ENCODE measurements around the gene COMMD6. TPM values are rescaled to one million over a fixed set of nuclear protein-coding genes. Genes with fewer than 3 reads are reported as not detected.

COMMD6 gene
- total and polyA plus RNA-seq, 2 of the 13 experiments (the other 11 are each of a cell fraction or from before 2014, with no cell fraction given), result 97.0 to 164 TPM

DNA sequence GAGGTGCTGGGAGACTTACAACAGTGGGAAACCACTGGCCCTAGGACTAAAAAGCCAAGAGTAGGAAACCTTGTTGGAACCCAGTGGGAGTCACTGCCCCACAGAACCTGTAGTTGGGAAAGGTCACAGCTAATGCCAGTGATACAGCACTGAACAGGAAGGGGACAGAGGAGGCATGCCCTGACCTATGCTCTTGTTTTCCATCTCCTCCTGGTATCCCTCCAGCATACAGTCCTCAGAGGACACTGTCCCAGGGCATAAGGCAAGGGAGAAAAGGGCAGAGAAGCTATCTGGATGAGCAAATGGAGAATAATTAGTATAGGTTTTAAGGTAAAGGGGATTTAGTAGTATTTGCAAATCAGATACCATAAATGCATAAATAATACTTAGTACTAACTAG is 44.5 kb downstream of the COMMD6 start (continued):
- TF ChIP-seq, protein P1, sequence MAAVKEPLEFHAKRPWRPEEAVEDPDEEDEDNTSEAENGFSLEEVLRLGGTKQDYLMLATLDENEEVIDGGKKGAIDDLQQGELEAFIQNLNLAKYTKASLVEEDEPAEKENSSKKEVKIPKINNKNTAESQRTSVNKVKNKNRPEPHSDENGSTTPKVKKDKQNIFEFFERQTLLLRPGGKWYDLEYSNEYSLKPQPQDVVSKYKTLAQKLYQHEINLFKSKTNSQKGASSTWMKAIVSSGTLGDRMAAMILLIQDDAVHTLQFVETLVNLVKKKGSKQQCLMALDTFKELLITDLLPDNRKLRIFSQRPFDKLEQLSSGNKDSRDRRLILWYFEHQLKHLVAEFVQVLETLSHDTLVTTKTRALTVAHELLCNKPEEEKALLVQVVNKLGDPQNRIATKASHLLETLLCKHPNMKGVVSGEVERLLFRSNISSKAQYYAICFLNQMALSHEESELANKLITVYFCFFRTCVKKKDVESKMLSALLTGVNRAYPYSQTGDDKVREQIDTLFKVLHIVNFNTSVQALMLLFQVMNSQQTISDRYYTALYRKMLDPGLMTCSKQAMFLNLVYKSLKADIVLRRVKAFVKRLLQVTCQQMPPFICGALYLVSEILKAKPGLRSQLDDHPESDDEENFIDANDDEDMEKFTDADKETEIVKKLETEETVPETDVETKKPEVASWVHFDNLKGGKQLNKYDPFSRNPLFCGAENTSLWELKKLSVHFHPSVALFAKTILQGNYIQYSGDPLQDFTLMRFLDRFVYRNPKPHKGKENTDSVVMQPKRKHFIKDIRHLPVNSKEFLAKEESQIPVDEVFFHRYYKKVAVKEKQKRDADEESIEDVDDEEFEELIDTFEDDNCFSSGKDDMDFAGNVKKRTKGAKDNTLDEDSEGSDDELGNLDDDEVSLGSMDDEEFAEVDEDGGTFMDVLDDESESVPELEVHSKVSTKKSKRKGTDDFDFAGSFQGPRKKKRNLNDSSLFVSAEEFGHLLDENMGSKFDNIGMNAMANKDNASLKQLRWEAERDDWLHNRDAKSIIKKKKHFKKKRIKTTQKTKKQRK (IDR thresholded peaks at IDR 0.05; ENCODE audit: low read length), result no peak
- TF ChIP-seq CHD4 (IDR thresholded peaks at IDR 0.05; ENCODE audit: borderline replicate concordance, low read length), result no peak
- TF ChIP-seq ZFYVE20 (CRISPR knock-in tag; IDR thresholded peaks at IDR 0.05; ENCODE audit: borderline replicate concordance, low read depth), result no peak
- TF ChIP-seq, protein P2, sequence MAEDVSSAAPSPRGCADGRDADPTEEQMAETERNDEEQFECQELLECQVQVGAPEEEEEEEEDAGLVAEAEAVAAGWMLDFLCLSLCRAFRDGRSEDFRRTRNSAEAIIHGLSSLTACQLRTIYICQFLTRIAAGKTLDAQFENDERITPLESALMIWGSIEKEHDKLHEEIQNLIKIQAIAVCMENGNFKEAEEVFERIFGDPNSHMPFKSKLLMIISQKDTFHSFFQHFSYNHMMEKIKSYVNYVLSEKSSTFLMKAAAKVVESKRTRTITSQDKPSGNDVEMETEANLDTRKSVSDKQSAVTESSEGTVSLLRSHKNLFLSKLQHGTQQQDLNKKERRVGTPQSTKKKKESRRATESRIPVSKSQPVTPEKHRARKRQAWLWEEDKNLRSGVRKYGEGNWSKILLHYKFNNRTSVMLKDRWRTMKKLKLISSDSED (CRISPR knock-in tag; IDR thresholded peaks at IDR 0.05), result no peak
- no peak for TF ChIP-seq MLLT10 (CRISPR knock-in tag; IDR thresholded peaks at IDR 0.05)
- no peak for TF ChIP-seq ZSCAN25 (CRISPR knock-in tag; IDR thresholded peaks at IDR 0.05)
- TF ChIP-seq JARID2 (CRISPR knock-in tag; IDR thresholded peaks at IDR 0.05; ENCODE audit: insufficient replicate concordance), result no peak
- TF ChIP-seq, protein P3, sequence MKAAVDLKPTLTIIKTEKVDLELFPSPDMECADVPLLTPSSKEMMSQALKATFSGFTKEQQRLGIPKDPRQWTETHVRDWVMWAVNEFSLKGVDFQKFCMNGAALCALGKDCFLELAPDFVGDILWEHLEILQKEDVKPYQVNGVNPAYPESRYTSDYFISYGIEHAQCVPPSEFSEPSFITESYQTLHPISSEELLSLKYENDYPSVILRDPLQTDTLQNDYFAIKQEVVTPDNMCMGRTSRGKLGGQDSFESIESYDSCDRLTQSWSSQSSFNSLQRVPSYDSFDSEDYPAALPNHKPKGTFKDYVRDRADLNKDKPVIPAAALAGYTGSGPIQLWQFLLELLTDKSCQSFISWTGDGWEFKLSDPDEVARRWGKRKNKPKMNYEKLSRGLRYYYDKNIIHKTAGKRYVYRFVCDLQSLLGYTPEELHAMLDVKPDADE (CRISPR knock-in tag; IDR thresholded peaks at IDR 0.05), result no peak
- no peak for TF ChIP-seq ZNF549 (CRISPR knock-in tag; IDR thresholded peaks at IDR 0.05)
- TF ChIP-seq CEBPG (CRISPR knock-in tag; IDR thresholded peaks at IDR 0.05), result no peak
- no peak for TF ChIP-seq ZNF543 (CRISPR knock-in tag; IDR thresholded peaks at IDR 0.05)
- TF ChIP-seq, protein P4, sequence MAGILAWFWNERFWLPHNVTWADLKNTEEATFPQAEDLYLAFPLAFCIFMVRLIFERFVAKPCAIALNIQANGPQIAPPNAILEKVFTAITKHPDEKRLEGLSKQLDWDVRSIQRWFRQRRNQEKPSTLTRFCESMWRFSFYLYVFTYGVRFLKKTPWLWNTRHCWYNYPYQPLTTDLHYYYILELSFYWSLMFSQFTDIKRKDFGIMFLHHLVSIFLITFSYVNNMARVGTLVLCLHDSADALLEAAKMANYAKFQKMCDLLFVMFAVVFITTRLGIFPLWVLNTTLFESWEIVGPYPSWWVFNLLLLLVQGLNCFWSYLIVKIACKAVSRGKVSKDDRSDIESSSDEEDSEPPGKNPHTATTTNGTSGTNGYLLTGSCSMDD (CRISPR knock-in tag; IDR thresholded peaks at IDR 0.05), result no peak
- TF ChIP-seq, protein P5, sequence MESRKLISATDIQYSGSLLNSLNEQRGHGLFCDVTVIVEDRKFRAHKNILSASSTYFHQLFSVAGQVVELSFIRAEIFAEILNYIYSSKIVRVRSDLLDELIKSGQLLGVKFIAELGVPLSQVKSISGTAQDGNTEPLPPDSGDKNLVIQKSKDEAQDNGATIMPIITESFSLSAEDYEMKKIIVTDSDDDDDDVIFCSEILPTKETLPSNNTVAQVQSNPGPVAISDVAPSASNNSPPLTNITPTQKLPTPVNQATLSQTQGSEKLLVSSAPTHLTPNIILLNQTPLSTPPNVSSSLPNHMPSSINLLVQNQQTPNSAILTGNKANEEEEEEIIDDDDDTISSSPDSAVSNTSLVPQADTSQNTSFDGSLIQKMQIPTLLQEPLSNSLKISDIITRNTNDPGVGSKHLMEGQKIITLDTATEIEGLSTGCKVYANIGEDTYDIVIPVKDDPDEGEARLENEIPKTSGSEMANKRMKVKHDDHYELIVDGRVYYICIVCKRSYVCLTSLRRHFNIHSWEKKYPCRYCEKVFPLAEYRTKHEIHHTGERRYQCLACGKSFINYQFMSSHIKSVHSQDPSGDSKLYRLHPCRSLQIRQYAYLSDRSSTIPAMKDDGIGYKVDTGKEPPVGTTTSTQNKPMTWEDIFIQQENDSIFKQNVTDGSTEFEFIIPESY (CRISPR knock-in tag; IDR thresholded peaks at IDR 0.05), result no peak
- peak; percentile 81 for TF ChIP-seq PPARG (CRISPR knock-in tag; conservative IDR thresholded peaks at IDR 0.05)
- no peak for TF ChIP-seq ETV6 (CRISPR knock-in tag; conservative IDR thresholded peaks at IDR 0.05)
- TF ChIP-seq ZSCAN12 (CRISPR knock-in tag; IDR thresholded peaks at IDR 0.05), result no peak
- no peak for TF ChIP-seq ZNF678 (CRISPR knock-in tag; IDR thresholded peaks at IDR 0.05)

Data from HepG2 (cell line).